ENCODE results near the gene SHROOM3. TPM values are rescaled to one million over a fixed set of nuclear protein-coding genes. Genes with fewer than 3 reads are reported as not detected.

SHROOM3 gene
- total and polyA plus RNA-seq, 2 donors (not counting 1 experiment from before 2014, with no cell fraction given), result 0.91 to 1.5 TPM

DNA sequence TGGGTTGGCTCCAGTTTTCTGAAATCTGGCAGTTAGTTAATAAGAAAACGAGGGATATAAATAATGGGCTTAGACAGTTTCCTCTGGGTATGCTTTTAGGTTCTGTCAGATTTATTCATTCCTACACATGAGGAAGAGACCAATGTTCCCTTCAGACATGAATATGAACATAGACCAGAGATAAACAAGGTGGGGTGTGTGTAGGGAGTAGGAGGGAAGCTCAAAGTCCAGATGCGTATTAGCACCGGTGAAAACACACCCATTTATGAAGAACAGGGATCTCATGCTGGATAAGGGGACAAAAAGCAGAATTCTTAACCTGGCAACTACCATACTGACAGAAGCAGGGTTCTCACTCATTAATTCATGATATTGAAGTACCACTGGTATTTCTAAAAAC lies 240.0 kb downstream of the SHROOM3 start:
- no peaks in the 10 kb centered on the region for H3K9me3 ChIP-seq (ENCODE audit: control extremely low read depth in 1 of 3, control insufficient read depth in 2 of 3, insufficient read depth in 1 of 3, low read length in 2 of 3)
- no peaks in the 10 kb centered on the region for H3K36me3 ChIP-seq (replicated peaks in 1 of 2; ENCODE audit: control extremely low read depth in 1 of 2, control insufficient read depth in 1 of 2, extremely low read depth in 1 of 2, insufficient read depth in 2 of 2, low read length in 1 of 2)
- H3K9ac ChIP-seq (ENCODE audit: low read length), result no peak overlapping the region
- DNase-seq (no peak), ATAC-seq (ENCODE audit: low read depth) (no peak)
- POLR2A ChIA-PET, result no interaction called here
- no peak overlapping the region for H3K27ac Mint-ChIP-seq
- no peaks in the 10 kb centered on the region for H3K4me1 Mint-ChIP-seq
- no peak overlapping the region for H3K4me2 ChIP-seq (replicated peaks; ENCODE audit: low read depth, low read length, poor library complexity, severe bottlenecking)
- H3K27me3 ChIP-seq (replicated peaks in 1 of 4; ENCODE audit: control extremely low read depth in 1 of 4, control insufficient read depth in 3 of 4, insufficient read depth in 4 of 4, low read length in 3 of 4), result peaks cover 0 to 3% (median 1%) of the 10 kb centered on the region in 4 experiments
- H3K79me2 ChIP-seq (ENCODE audit: control insufficient read depth, insufficient read depth, low read length), result no peaks in the 10 kb centered on the region
- H4K20me1 ChIP-seq (ENCODE audit: control insufficient read depth, insufficient read depth, low read length, poor library complexity, severe bottlenecking), result no peaks in the 10 kb centered on the region
- no peaks in the 10 kb centered on the region for H3K4me1 ChIP-seq (ENCODE audit: control insufficient read depth in 2 of 2, insufficient read depth in 2 of 2, low read length in 2 of 2)
- no peak overlapping the region for H2AFZ ChIP-seq (ENCODE audit: insufficient read depth, low read depth, low read length, poor library complexity, severe bottlenecking)
- CTCF ChIA-PET, result no interaction called here
- intact Hi-C loops (cut with micrococcal nuclease), result no loop called here
- peaks cover 17% of the 10 kb centered on the region for H3K27me3 Mint-ChIP-seq
- no peaks in the 10 kb centered on the region for H3K9me3 Mint-ChIP-seq (ENCODE audit: insufficient read depth)
- 100% methylated on average over 2 of the region's 3 CpGs for WGBS (ENCODE audit: insufficient coverage)
- TF ChIP-seq, protein P1, sequence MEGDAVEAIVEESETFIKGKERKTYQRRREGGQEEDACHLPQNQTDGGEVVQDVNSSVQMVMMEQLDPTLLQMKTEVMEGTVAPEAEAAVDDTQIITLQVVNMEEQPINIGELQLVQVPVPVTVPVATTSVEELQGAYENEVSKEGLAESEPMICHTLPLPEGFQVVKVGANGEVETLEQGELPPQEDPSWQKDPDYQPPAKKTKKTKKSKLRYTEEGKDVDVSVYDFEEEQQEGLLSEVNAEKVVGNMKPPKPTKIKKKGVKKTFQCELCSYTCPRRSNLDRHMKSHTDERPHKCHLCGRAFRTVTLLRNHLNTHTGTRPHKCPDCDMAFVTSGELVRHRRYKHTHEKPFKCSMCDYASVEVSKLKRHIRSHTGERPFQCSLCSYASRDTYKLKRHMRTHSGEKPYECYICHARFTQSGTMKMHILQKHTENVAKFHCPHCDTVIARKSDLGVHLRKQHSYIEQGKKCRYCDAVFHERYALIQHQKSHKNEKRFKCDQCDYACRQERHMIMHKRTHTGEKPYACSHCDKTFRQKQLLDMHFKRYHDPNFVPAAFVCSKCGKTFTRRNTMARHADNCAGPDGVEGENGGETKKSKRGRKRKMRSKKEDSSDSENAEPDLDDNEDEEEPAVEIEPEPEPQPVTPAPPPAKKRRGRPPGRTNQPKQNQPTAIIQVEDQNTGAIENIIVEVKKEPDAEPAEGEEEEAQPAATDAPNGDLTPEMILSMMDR (IDR thresholded peaks at IDR 0.05), result no peak
- TF ChIP-seq EZH2 (IDR thresholded peaks at IDR 0.05; ENCODE audit: borderline replicate concordance, insufficient read depth, low read depth, low read length, poor library complexity, severe bottlenecking), result no peak
- no peak overlapping the region for H3K4me3 Mint-ChIP-seq
- no peak overlapping the region for H3K27ac ChIP-seq (ENCODE audit: low read length in 2 of 2)
- H3K4me3 ChIP-seq (ENCODE audit: control extremely low read depth in 1 of 5, extremely low read depth in 1 of 5, insufficient read depth in 1 of 5, low read depth in 2 of 5, low read length in 4 of 5), result no peak overlapping the region

DNA sequence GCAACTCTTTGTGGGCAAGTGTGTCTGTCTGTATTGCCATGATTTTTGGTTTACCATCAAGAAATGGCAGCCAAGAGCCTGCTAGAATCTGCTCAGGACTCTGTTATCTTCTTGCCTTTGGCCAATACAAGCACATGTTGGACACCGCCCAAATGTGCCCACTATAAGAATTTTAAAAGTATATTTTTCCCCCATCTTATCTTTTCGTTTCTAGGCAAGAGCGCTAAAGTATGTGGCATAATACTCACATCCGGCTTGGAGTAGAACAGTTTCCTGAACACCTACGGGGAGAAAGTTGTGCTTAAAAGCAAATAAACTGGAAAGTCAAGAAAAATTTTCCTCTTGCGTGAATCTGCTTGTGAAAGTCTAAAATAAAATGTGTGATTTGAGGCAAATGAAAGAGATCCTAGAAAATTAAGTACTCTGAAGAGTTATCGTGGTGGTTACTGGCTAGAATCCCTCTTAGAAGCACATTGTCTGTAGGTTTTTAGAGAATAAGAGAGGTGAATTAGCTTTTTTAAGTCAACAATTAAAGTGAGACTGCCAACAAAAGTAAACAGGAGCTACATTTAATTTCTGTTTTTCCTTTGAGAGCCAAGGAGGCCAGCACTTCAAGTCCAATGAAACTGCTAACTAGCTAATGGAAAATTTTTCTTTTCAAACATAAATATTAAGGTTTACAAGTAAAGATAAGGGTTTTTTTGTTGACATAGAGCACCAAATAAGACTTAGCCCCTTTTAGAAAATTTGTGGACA lies 242.7 kb downstream of the SHROOM3 start:
- Histone ChIP-seq H3K36me3 (replicated peaks in 1 of 2; ENCODE audit: control extremely low read depth in 1 of 2, control insufficient read depth in 1 of 2, extremely low read depth in 1 of 2, insufficient read depth in 2 of 2, low read length in 1 of 2) (no peaks in the 10 kb centered on the region), H3K9ac (ENCODE audit: low read length) (no peak overlapping the region), H4K20me1 (ENCODE audit: control insufficient read depth, insufficient read depth, low read length, poor library complexity, severe bottlenecking) (no peaks in the 10 kb centered on the region), H3K79me2 (ENCODE audit: control insufficient read depth, insufficient read depth, low read length) (no peaks in the 10 kb centered on the region), H2AFZ (ENCODE audit: insufficient read depth, low read depth, low read length, poor library complexity, severe bottlenecking) (no peak overlapping the region), H3K27me3 (replicated peaks in 1 of 4; ENCODE audit: control extremely low read depth in 1 of 4, control insufficient read depth in 3 of 4, insufficient read depth in 4 of 4, low read length in 3 of 4) (peaks cover 0 to 3% (median 1%) of the 10 kb centered on the region in 4 experiments), H3K27ac (ENCODE audit: low read length in 2 of 2) (no peak overlapping the region), H3K9me3 (ENCODE audit: control extremely low read depth in 1 of 3, control insufficient read depth in 2 of 3, insufficient read depth in 1 of 3, low read length in 2 of 3) (no peaks in the 10 kb centered on the region), H3K4me1 (ENCODE audit: control insufficient read depth in 2 of 2, insufficient read depth in 2 of 2, low read length in 2 of 2) (no peaks in the 10 kb centered on the region), H3K4me2 (replicated peaks; ENCODE audit: low read depth, low read length, poor library complexity, severe bottlenecking) (no peak overlapping the region), H3K4me3 (ENCODE audit: control extremely low read depth in 1 of 5, extremely low read depth in 1 of 5, insufficient read depth in 1 of 5, low read depth in 2 of 5, low read length in 4 of 5) (no peak overlapping the region)
- CTCF ChIA-PET, result no interaction called here
- POLR2A ChIA-PET, result no interaction called here
- peaks cover 26% of the 10 kb centered on the region for H3K27me3 Mint-ChIP-seq
- no peak overlapping the region for H3K27ac Mint-ChIP-seq
- TF ChIP-seq EZH2 (IDR thresholded peaks at IDR 0.05; ENCODE audit: borderline replicate concordance, insufficient read depth, low read depth, low read length, poor library complexity, severe bottlenecking), result no peak
- TF ChIP-seq, protein P1 (IDR thresholded peaks at IDR 0.05), result no peak
- no peaks in the 10 kb centered on the region for H3K4me1 Mint-ChIP-seq
- H3K4me3 Mint-ChIP-seq, result no peak overlapping the region
- no peak for DNase-seq
- H3K9me3 Mint-ChIP-seq (ENCODE audit: insufficient read depth), result no peaks in the 10 kb centered on the region
- no peak for ATAC-seq (ENCODE audit: low read depth)
- intact Hi-C loops (cut with micrococcal nuclease), result no loop called here
- 100% methylated on average over 4 of the region's 7 CpGs for WGBS (ENCODE audit: insufficient coverage)
